Activated CD4-positive, CD25-positive, alpha-beta regulatory T cell treated with anti-CD3 and anti-CD28 coated beads, Interleukin-2, amount 50 U/mL, for 72 hours (primary cell): Measurements from ENCODE around the gene NOL3.

ENCODE experiments used
- DNase-seq: peaks from one replicate; pipeline ENCODE4 v3.0.0; 2021

Gene NOL3

DNA sequence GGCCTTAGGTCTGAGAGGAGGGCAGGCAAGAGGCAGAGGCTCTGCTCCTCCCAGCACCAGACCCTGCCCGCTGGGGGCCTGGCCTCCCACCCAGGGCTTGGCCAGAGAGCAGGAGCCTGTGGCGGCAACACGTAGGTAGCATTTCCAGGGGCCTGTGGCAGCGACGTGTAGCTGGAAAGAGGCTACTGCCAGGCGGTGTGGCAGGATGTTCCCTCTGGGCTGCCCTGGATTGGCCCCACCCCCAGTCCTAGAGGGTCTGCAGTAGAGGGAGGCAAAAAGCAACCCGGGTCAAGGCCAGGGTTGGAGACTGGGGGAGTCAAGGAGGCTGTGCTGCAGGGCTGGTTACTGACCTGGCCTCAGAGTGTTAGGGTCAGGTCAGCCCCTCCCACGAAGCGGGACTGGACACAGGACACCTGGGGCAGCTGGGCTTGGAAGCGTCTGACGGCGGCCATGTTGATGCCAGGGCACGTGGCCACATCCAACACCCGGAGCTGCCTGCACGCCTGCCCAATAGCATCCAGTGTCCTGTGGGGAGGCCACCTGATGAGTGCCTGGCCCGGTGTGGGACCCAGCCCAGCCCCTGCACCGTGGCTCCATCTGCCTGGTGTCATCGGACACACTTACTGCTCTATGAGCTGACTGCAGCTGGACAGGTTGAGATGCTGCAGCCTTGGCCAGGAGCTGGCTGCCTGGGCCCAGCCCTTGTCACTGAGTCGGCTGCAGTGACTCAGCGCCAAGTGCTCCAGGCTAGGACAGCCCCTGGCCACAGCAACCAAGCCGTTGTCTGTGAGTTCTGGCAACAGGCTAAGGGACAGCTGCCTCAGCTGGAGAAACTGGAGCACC is 37.1 kb downstream of the NOL3 start:
- no peak for DNase-seq

DNA sequence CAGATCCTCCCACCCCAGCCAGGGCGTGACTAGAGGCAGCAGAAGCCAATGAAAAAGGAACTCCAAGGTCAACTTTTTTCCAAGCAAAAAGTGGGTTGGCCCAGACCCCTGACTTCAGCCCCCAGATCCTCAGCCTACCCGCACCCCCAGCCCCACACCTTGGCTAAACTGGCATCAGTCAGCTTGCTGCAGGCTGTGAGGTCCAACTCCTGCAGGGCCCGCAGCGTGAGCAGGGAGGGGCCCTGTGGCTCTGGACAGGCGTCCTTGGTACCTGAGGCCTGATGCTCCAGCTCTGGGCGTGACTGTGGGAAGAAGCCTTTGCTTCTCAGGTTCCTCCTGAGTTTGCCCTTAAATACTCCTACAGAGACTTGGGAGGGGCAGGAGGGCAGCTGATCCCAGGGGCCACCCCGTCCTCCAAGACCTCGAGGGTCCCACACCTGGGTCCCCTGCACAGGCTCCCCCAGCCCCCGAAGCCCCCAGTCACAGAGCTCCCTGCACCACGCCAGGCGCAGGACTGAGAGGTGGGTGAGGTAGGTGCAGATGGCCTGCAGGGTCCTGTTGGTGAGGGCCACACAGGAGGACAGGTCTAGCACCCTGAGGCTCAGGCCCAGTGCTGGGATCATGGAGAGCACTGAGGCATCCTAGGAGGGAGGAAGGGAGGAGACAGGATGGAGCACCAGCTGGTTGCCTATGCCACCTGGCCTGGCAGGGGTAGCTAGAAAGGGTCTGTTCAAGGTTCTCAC is 38.0 kb downstream of the NOL3 start:
- no peak for DNase-seq

GRCh38 chr16:67209565-67209964 is 39.2 kb downstream of the NOL3 start:
- DNase-seq: no peak

DNA sequence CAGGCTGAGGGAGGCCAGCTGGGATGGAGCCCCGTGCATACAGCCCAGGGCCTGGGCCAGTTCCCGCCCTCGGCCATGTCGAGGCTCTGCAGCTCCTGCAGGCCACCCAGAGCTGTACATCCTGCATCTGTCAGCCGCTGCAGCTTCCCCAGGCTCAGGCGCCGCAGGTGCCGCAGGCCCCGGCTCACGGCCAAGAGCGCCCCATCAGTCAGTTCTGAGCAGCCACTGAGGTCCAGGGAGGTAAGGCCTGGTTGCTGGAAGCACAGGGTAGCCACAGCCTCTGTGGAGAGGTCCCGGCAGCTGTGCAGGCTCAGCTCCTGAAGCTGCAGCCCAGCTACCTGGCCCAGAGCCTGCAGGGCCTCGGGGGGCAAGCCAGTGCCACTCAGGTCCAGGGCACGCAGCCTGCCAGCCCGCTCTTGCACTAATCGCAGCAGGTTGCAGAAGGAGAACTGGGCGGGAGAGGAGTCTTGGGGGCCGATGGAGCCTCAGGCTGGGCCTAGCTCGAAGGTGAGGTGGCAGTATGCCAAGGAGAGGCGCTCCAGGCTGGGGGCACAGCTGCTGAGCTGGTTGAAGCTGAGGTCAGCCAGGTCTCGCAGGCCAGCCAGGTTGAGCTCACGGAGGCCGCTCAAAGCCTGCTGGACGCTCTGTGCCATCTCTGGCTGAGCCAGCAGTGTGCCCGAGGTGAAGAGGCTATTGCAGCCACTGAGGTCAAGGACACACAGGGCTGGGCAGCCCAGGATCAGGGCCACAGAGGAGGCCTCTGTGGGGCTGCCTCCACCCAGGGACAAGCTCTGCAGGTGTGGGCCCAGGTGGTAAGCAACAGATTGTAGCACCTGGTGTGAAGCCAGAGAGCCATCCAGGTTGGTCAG is 40.0 kb downstream of the NOL3 start:
- DNase-seq: no peak

GRCh38 chr16:67211674-67212073 is 41.3 kb downstream of the NOL3 start:
- no peak for DNase-seq

DNA sequence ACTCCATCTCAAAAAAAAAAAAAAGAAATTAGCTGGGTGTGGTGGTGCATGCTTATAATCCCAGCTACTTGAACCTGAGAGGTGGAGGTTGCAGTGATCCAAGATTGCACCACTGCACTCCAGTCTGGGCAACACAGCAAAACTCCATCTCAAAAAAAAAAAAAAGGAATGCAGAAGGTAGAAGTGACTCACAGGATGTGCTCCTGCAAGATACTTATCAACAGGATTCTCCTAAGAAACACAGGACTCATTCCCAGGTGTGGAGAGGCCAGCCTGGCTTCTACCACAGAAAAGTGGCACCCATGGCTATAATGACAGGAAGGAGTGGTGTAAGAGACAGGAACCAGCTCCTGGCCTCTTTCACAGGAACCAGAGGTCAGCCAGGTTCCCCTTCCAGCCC is 42.4 kb downstream of the NOL3 start:
- no peak for DNase-seq

GRCh38 chr16:67213197-67214019 is 43.1 kb downstream of the NOL3 start:
- DNase-seq: no peak

GRCh38 chr16:67215706-67216105 is 45.4 kb downstream of the NOL3 start:
- no peak for DNase-seq

DNA sequence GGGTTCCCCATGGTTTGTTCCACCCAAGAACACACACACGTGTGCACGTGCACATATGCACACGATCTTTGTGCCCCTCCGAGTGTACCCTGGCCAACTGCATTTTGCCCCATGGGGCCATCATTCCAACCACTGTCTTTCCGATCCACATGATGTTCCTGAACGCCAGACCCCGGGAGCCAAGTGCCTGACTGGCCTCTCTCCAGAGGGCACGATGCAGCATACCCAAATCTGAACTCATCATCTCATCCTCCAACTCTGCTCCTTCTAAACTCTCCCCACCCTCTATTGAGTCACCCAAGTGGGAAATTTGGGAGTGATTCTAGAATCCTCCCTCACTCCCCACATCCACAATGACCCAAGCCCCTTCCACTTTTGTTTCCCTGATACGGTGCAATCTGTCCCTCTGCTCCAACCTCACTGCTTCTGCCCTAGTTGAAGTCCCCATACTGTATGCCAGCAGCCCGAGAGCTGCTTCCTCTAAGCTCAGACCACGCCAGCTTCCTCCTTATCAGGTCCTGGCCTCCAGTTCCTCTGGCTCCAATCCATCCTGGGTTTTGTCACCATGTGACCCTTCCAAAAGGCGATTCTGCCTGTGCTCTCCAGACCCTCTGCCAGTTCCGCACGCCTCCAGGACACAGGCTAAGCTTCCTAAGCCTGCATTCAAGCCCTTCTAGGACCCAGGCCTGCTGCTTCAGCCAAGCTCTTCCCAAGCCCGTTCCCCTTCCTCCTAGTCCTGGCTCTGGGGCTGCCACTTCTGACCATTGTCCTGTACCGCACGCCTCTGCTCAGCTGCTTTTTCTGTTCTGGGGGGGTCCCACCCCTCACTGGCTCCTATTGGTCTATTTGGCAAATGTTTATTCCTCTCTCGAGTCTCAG is 46.5 kb downstream of the NOL3 start:
- DNase-seq: no peak

- no peak for DNase-seq
Observed at GRCh38 chr16:67223992-67224391, 53.7 kb downstream of the NOL3 start.
